ENCODE data around the gene SMIM44. TPM values are rescaled to one million over a fixed set of nuclear protein-coding genes. Genes with fewer than 3 reads are reported as not detected.
"Not testable (repeated sequence)": the region's sequence is repeated elsewhere in the genome, so short reads cannot be mapped to it uniquely, and the experiment has no call there.

The SMIM44 gene
- total RNA-seq (2014; rRNA removed; shearing (Covaris generic)): not detected in 2 replicates

- DNase-seq (ENCODE audit: low spot score): no peak
These were observed at the start of gene SMIM44 for GRCh38 chr19:3483226-3483628. TSS of gene SMIM44 (minus strand) at chr19:3483441. CDS start at chr19:3483403, 38 bp downstream.

GRCh38 chr19:3533033-3533432 lies 49.8 kb upstream of the SMIM44 start:
- DNase-seq (ENCODE audit: low spot score): no peak

- no peak for DNase-seq (ENCODE audit: low spot score)
These were observed 49.0 kb upstream of the SMIM44 start for GRCh38 chr19:3532154-3532786.

GRCh38 chr19:3531716-3532115 lies 48.5 kb upstream of the SMIM44 start:
- DNase-seq (ENCODE audit: low spot score): no peak

- no peak for DNase-seq (ENCODE audit: low spot score)
These were observed 47.1 kb upstream of the SMIM44 start for GRCh38 chr19:3530389-3530788.

- DNase-seq (ENCODE audit: low spot score): not testable (repeated sequence)
These were observed 46.1 kb upstream of the SMIM44 start for GRCh38 chr19:3529299-3529698.

GRCh38 chr19:3528539-3529211 lies 45.4 kb upstream of the SMIM44 start:
- no peak for DNase-seq (ENCODE audit: low spot score)

- DNase-seq (ENCODE audit: low spot score): no peak
These were observed 44.8 kb upstream of the SMIM44 start for GRCh38 chr19:3528080-3528479.

- no peak for DNase-seq (ENCODE audit: low spot score)
These were observed 44.1 kb upstream of the SMIM44 start for GRCh38 chr19:3527238-3527910.

- DNase-seq (ENCODE audit: low spot score): no peak
These were observed 43.4 kb upstream of the SMIM44 start for GRCh38 chr19:3526507-3527237.

GRCh38 chr19:3524904-3525451 lies 41.7 kb upstream of the SMIM44 start:
- no peak for DNase-seq (ENCODE audit: low spot score)

- DNase-seq (ENCODE audit: low spot score): no peak
These were observed 41.0 kb upstream of the SMIM44 start for GRCh38 chr19:3524078-3524842.

GRCh38 chr19:3523361-3524077 lies 40.3 kb upstream of the SMIM44 start:
- DNase-seq (ENCODE audit: low spot score): no peak

GRCh38 chr19:3522421-3523360 lies 39.5 kb upstream of the SMIM44 start:
- no peak for DNase-seq (ENCODE audit: low spot score)

- no peak for DNase-seq (ENCODE audit: low spot score)
These were observed 37.8 kb upstream of the SMIM44 start for GRCh38 chr19:3521104-3521445.

- no peak for DNase-seq (ENCODE audit: low spot score)
These were observed 37.2 kb upstream of the SMIM44 start for GRCh38 chr19:3520166-3521103.

GRCh38 chr19:3519126-3519525 lies 35.9 kb upstream of the SMIM44 start:
- no peak for DNase-seq (ENCODE audit: low spot score)

- DNase-seq (ENCODE audit: low spot score): no peak
These were observed 35.4 kb upstream of the SMIM44 start for GRCh38 chr19:3518659-3519058.

All from H4 (cell line).